GM12872 (cell line): ENCODE data around the gene TPP1.

Experiments
- TF ChIP-seq, protein P1 (sequence below): IDR thresholded peaks from 3 replicates; pipeline ENCODE4 v1.5.1; 2011; ENCODE audit warnings: low read depth, mild to moderate bottlenecking, low read length, moderate library complexity; ENCODE audit not compliant: insufficient read depth

Gene TPP1

GRCh38 chr11:6631361-6631890 is 12.2 kb upstream of the TPP1 start:
- TF ChIP-seq, protein P1, sequence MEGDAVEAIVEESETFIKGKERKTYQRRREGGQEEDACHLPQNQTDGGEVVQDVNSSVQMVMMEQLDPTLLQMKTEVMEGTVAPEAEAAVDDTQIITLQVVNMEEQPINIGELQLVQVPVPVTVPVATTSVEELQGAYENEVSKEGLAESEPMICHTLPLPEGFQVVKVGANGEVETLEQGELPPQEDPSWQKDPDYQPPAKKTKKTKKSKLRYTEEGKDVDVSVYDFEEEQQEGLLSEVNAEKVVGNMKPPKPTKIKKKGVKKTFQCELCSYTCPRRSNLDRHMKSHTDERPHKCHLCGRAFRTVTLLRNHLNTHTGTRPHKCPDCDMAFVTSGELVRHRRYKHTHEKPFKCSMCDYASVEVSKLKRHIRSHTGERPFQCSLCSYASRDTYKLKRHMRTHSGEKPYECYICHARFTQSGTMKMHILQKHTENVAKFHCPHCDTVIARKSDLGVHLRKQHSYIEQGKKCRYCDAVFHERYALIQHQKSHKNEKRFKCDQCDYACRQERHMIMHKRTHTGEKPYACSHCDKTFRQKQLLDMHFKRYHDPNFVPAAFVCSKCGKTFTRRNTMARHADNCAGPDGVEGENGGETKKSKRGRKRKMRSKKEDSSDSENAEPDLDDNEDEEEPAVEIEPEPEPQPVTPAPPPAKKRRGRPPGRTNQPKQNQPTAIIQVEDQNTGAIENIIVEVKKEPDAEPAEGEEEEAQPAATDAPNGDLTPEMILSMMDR = no peak

- TF ChIP-seq, protein P1 = no peak
Measured at GRCh38 chr11:6630632-6631291, 11.5 kb upstream of the TPP1 start.

DNA sequence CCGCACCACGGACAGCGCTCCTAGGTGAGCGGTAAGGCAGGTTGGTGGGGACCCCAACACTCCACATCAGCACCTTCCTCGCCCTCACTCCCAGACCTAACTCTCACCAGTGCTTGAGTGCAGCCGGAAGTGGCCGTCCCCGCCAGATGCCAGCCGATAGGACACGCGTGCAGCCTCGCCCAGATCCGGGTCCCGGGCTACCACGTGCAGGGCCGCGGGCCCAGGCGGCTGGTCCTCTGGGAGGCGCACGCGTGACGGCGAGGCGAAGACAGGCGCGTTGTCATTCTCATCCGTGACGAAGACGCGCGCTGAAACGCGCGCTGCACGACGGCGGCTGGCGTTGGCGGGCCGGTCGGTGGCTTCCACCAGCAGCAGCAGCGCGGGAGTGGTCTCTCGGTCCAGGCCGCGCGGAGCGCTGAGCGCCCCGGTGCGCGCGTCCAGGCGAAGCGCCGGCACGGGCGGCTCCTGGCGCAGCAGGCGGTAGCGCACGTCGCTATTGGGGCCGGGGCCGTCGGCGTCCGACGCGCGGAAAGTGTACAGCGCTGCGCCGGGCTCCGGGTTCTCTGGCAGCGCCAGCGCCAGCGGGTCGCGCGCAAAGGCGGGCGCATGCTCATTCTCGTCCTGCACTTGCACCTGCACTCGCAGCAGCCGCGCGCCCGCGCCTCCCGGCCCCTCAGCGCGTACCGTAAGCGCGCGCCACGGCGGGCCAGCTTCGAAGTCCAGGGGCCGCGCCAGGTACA is 10.8 kb upstream of the TPP1 start:
- TF ChIP-seq, protein P1 = no peak

DNA sequence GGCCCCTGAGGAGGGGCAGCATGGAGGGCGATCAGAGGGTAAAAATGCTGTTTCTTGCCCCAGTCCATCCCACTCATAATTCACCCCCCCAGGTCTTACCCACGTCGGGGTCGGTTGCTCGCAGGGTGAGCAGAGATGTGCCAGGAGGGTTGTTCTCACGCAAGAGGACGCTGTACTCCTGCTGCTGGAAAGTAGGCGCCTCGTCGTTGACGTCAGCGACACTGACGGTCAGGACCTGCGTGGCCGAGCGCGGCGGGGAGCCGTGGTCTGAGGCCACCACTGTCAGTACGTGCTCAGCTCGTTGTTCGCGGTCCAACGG is 10.3 kb upstream of the TPP1 start:
- TF ChIP-seq, protein P1 = no peak

- TF ChIP-seq, protein P1 = no peak
Measured at GRCh38 chr11:6628526-6628925, 9.3 kb upstream of the TPP1 start.

DNA sequence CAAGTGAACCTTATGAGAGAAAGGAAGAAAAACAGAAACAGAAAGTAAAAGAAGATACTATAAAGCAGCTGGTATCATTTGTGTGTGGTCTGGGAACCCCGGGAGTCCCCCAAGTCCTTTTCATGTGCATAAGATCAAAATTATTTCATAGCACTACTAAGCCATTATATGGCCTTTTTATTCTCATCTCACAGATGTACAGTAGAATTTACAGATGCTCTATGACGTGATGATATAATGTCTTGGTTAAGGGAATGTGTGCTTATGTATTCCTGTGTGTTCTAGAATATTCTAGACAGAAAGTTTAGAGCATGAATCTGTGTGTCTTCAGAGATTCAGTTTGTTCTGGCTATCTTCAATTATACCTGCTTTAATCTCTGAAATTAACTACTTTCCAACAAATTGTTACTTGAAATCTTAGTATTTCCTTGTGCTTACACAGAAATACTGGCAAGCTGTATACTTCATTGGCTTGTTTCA is 8.6 kb upstream of the TPP1 start:
- TF ChIP-seq, protein P1 = no peak

DNA sequence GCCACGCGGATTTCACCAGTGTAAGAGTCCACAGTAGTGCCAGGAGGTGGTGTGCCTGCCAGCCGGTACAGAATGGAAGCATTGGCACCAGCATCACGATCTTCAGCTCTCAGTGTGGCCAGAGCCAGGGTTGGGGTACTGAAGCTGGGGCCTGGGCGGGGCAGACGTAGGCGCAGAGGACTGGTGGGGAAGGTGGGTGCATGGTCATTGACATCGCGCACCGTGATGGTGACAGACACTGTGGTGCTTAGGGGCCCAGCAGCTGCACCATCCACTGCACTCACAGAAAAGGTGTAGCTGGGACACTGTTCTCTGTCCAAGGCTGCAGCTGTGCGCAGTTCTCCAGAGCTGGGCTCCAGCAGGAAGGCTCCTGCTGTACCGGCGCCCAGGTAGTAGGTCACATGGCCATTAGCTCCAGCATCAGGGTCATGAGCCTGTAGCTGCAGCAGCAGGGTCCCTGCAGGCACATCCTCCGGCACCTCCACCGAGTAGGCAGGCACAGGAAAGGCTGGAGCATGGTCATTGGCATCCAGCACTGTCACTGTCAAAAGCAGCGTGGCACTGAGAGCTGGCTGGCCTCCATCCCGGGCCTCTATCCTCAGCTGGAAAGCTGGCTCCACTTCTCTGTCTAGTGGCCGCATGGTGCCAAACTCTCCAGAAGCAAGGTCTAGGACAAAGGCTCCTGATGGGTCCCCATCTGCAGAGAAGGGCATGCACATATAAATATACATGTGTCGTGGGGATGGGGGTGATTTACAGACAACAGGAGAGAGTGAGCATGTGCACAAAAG is 7.9 kb upstream of the TPP1 start:
- TF ChIP-seq, protein P1 = no peak
